Measurements from ENCODE around the gene RNASE8.

DNA sequence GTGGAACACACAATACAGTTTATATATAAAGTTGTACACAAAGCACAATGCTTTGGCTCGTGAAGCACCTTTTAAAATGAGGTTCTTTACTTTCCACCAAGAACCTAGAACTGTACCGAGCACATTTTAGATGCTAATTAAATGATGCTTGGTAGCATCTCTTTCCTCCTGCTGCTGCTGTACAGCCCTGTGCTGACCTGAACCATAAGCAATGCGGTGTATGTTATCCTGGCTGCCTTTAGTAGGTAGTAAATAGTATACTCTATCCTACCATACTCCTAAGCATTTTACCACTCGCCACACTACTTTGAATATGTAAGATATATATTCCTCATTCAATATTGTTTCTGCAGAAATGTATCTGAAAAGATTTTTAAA lies 2.9 kb upstream of the RNASE8 start:
- TF ChIP-seq ZBED1 (IDR thresholded peaks at IDR 0.05; ENCODE audit: borderline replicate concordance) (no peak), RBBP5 (conservative IDR thresholded peaks at IDR 0.05) (no peak)
- TF ChIP-seq, protein P1, sequence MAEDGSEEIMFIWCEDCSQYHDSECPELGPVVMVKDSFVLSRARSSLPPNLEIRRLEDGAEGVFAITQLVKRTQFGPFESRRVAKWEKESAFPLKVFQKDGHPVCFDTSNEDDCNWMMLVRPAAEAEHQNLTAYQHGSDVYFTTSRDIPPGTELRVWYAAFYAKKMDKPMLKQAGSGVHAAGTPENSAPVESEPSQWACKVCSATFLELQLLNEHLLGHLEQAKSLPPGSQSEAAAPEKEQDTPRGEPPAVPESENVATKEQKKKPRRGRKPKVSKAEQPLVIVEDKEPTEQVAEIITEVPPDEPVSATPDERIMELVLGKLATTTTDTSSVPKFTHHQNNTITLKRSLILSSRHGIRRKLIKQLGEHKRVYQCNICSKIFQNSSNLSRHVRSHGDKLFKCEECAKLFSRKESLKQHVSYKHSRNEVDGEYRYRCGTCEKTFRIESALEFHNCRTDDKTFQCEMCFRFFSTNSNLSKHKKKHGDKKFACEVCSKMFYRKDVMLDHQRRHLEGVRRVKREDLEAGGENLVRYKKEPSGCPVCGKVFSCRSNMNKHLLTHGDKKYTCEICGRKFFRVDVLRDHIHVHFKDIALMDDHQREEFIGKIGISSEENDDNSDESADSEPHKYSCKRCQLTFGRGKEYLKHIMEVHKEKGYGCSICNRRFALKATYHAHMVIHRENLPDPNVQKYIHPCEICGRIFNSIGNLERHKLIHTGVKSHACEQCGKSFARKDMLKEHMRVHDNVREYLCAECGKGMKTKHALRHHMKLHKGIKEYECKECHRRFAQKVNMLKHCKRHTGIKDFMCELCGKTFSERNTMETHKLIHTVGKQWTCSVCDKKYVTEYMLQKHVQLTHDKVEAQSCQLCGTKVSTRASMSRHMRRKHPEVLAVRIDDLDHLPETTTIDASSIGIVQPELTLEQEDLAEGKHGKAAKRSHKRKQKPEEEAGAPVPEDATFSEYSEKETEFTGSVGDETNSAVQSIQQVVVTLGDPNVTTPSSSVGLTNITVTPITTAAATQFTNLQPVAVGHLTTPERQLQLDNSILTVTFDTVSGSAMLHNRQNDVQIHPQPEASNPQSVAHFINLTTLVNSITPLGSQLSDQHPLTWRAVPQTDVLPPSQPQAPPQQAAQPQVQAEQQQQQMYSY (CRISPR knock-in tag; IDR thresholded peaks at IDR 0.05), result no peak
- TF ChIP-seq, protein P2, sequence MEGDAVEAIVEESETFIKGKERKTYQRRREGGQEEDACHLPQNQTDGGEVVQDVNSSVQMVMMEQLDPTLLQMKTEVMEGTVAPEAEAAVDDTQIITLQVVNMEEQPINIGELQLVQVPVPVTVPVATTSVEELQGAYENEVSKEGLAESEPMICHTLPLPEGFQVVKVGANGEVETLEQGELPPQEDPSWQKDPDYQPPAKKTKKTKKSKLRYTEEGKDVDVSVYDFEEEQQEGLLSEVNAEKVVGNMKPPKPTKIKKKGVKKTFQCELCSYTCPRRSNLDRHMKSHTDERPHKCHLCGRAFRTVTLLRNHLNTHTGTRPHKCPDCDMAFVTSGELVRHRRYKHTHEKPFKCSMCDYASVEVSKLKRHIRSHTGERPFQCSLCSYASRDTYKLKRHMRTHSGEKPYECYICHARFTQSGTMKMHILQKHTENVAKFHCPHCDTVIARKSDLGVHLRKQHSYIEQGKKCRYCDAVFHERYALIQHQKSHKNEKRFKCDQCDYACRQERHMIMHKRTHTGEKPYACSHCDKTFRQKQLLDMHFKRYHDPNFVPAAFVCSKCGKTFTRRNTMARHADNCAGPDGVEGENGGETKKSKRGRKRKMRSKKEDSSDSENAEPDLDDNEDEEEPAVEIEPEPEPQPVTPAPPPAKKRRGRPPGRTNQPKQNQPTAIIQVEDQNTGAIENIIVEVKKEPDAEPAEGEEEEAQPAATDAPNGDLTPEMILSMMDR (IDR thresholded peaks at IDR 0.05 in 2 of 3, conservative IDR thresholded peaks at IDR 0.05 in 1 of 3; ENCODE audit: control insufficient read depth in 2 of 3, extremely low read depth in 1 of 3, insufficient read depth in 1 of 3, low read depth in 3 of 3, low read length in 3 of 3), result no peak

All from GM12878 (cell line).